Measurements from ENCODE around the gene GLI2. TPM values are rescaled to one million over a fixed set of nuclear protein-coding genes. Genes with fewer than 3 reads are reported as not detected.

GLI2 gene
- polyA plus RNA-seq, 1 experiment: 8.1 TPM

- POLR2A ChIA-PET: no interaction called here
- Histone ChIP-seq H3K4me3 (ENCODE audit: low read depth, low read length) (no peak overlapping the region), H3K27me3 (ENCODE audit: control insufficient read depth, insufficient read depth, low read length) (no peaks in the 10 kb centered on the region), H3K36me3 (ENCODE audit: control insufficient read depth, insufficient read depth, low read length) (no peaks in the 10 kb centered on the region)
- CTCF ChIA-PET: interaction anchor here (0.7 kb wide), 1 partner anchor 241 kb away, joined by 3 read pairs; no protein-coding TSS in a partner anchor
- no peak for TF ChIP-seq CTCF (IDR thresholded peaks at IDR 0.05; ENCODE audit: insufficient read depth, low read depth, low read length)
- no peak for DNase-seq (ENCODE audit: low read depth)
These were observed 26.0 kb upstream of the GLI2 start for GRCh38 chr2:120709608-120710041.

- Histone ChIP-seq H3K4me3 (ENCODE audit: low read depth, low read length) (no peak overlapping the region), H3K36me3 (ENCODE audit: control insufficient read depth, insufficient read depth, low read length) (no peaks in the 10 kb centered on the region), H3K27me3 (ENCODE audit: control insufficient read depth, insufficient read depth, low read length) (no peaks in the 10 kb centered on the region)
- no peak for TF ChIP-seq CTCF (IDR thresholded peaks at IDR 0.05; ENCODE audit: insufficient read depth, low read depth, low read length)
- ChIA-PET CTCF (interaction anchor here (0.7 to 3.5 kb wide), 2 partner anchors 14 to 240 kb away, joined by 3 to 18 read pairs; no protein-coding TSS in a partner anchor), POLR2A (interaction anchor here (0.6 kb wide), 1 partner anchor 459 kb away, joined by 13 read pairs; no protein-coding TSS in a partner anchor)
- DNase-seq (ENCODE audit: low read depth): peak; percentile 41
These were observed 25.4 kb upstream of the GLI2 start for GRCh38 chr2:120710256-120710655.

GRCh38 chr2:120711694-120712093 is 24.0 kb upstream of the GLI2 start:
- Histone ChIP-seq H3K4me3 (ENCODE audit: low read depth, low read length) (no peak overlapping the region), H3K36me3 (ENCODE audit: control insufficient read depth, insufficient read depth, low read length) (no peaks in the 10 kb centered on the region), H3K27me3 (ENCODE audit: control insufficient read depth, insufficient read depth, low read length) (no peaks in the 10 kb centered on the region)
- no peak for TF ChIP-seq CTCF (IDR thresholded peaks at IDR 0.05; ENCODE audit: insufficient read depth, low read depth, low read length)
- CTCF ChIA-PET: interaction anchor here (0.7 to 3.5 kb wide), 5 partner anchors 16 to 369 kb away, joined by 3 to 18 read pairs (median 3); partner anchors contain the start of gene GLI2
- POLR2A ChIA-PET: interaction anchor here (0.5 to 0.6 kb wide), 2 partner anchors 47 to 648 kb away, joined by 3 to 17 read pairs; no protein-coding TSS in a partner anchor
- no peak for DNase-seq (ENCODE audit: low read depth)

- H3K4me3 ChIP-seq (ENCODE audit: low read depth, low read length): no peak overlapping the region
- POLR2A ChIA-PET: interaction anchor here (0.5 to 0.6 kb wide), 3 partner anchors 47 to 648 kb away, joined by 3 to 17 read pairs (median 3); no protein-coding TSS in a partner anchor
- TF ChIP-seq CTCF (IDR thresholded peaks at IDR 0.05; ENCODE audit: insufficient read depth, low read depth, low read length): no peak
- no peaks in the 10 kb centered on the region for H3K36me3 ChIP-seq (ENCODE audit: control insufficient read depth, insufficient read depth, low read length)
- no peak for DNase-seq (ENCODE audit: low read depth)
- CTCF ChIA-PET: interaction anchor here (0.7 to 3.5 kb wide), 5 partner anchors 16 to 368 kb away, joined by 3 to 18 read pairs (median 3); partner anchors contain the start of gene GLI2
- H3K27me3 ChIP-seq (ENCODE audit: control insufficient read depth, insufficient read depth, low read length): no peaks in the 10 kb centered on the region
These were observed 23.4 kb upstream of the GLI2 start for GRCh38 chr2:120712180-120712681.

- H3K36me3 ChIP-seq (ENCODE audit: control insufficient read depth, insufficient read depth, low read length): no peaks in the 10 kb centered on the region
- TF ChIP-seq CTCF (IDR thresholded peaks at IDR 0.05; ENCODE audit: insufficient read depth, low read depth, low read length): no peak
- no peak overlapping the region for H3K4me3 ChIP-seq (ENCODE audit: low read depth, low read length)
- ChIA-PET POLR2A (no interaction called here), CTCF (interaction anchor here (1.6 to 1.8 kb wide), 2 partner anchors 19 to 366 kb away, joined by 4 to 5 read pairs; no protein-coding TSS in a partner anchor)
- H3K27me3 ChIP-seq (ENCODE audit: control insufficient read depth, insufficient read depth, low read length): no peaks in the 10 kb centered on the region
- no peak for DNase-seq (ENCODE audit: low read depth)
These were observed 20.3 kb upstream of the GLI2 start for GRCh38 chr2:120715353-120715752.

All from BJ (cell line).